Sciatic nerve (tissue), 2 donors: ENCODE data around the gene ZNF300. TPM values are rescaled to one million over a fixed set of nuclear protein-coding genes. Genes with fewer than 3 reads are reported as not detected.
A peak's percentile ranks its signal among the peaks of the same experiment; 100 is the strongest.
"Not testable (repeated sequence)": the region's sequence is repeated elsewhere in the genome, so short reads cannot be mapped to it uniquely, and the experiment has no call there.

Experiments
- ATAC-seq: fragments of 200-7000 bp; cut with Tn5 transposase; one replicate; pipeline ENCODE4 v1.9.1; 2020; ENCODE audit warnings: mild to moderate bottlenecking, moderate library complexity
- DNase-seq: peaks from one replicate; pipeline ENCODE4 v3.0.0-alpha.2; 2020; ENCODE audit warnings: low spot score
- intact Hi-C: fragments of 100-400 bp; cut with DNase I; formaldehyde crosslinking; loops from one replicate; pipeline ENCODE4 v1.14.2; 2022
- total RNA-seq: library from RNA; stranded (reverse); fragmentation: NEBNext Ultra II Directional; extraction: Animal tissue kit (Norgen Biotek cat#: 25700); gene quantifications from one replicate; pipeline ENCODE4 v1.2.1, GENCODE V29; 2021
- donor health status: DM: no; HTN: no; CAD: no.
- donor health status: DM: no; HTN: no; CAD: no.

ZNF300 gene
- total RNA-seq, 1 donor from 2014 or later = 6.2 TPM

DNA sequence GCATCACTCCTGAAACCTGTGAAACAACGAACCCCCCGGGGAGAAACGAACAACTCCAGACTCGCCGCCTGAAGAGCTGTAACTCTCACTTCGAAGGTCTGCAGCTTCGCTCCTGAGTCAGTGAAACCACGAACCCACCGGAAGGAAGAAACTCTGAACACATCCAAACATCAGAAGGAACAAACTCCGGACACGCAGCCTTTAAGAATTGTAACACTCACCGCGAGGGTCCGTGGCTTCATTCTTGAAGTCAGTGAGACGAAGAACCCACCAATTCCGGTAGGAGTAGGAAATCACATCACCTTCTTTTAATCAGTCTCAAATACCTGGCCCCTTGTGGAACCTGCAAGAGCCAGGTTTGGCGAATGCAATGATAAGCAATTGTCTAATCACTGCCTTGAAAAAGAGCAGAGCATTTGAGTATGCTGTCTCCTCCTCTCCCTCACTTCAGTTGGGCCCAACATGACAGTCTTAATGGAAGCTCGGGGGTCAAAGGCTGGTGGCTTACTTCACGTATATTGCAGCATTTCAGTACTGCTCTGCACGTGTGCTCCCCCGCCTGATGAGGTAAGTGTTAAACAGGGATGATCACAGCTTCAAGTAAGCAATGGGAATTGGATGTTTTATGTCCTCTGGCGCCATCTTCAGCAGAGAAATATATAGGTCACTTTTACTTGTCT is 58.0 kb downstream of the ZNF300 start:
- intact Hi-C loops = no loop called here
- DNase-seq (peak; percentile 52), ATAC-seq (peak; percentile 88)

- DNase-seq, intact Hi-C loops, ATAC-seq: not testable (repeated sequence)
Measured at GRCh38 chr5:150846308-150846653, 58.5 kb downstream of the ZNF300 start, which contains the start of gene IRGM. Gene IRGM (plus strand): TSS chr5:150846521. CDS start chr5:150848124, 1,603 bp downstream.

GRCh38 chr5:150845185-150845859 is 59.5 kb downstream of the ZNF300 start:
- intact Hi-C loops, ATAC-seq: not testable (repeated sequence)
- DNase-seq = peak; percentile 45

Other genes starting within 250 kb of the ZNF300 start
- gene MYOZ3, start 243.7 kb downstream of the ZNF300 start, total RNA-seq = 17.9 TPM
- 49.0 TPM for gene RBM22, start 203.9 kb downstream of the ZNF300 start, total RNA-seq
- gene DCTN4, start 146.0 kb downstream of the ZNF300 start, total RNA-seq = 69.4 TPM
- gene SMIM3, start 126.2 kb downstream of the ZNF300 start, total RNA-seq = 20.4 TPM
- gene IRGM, start 58.5 kb downstream of the ZNF300 start, total RNA-seq = not detected
- gene GPX3, start 115.6 kb upstream of the ZNF300 start, total RNA-seq = 1,443 TPM
- 80.2 TPM for gene TNIP1, start 176.1 kb upstream of the ZNF300 start, total RNA-seq